Measurements from ENCODE around the gene PIGU.

DNA sequence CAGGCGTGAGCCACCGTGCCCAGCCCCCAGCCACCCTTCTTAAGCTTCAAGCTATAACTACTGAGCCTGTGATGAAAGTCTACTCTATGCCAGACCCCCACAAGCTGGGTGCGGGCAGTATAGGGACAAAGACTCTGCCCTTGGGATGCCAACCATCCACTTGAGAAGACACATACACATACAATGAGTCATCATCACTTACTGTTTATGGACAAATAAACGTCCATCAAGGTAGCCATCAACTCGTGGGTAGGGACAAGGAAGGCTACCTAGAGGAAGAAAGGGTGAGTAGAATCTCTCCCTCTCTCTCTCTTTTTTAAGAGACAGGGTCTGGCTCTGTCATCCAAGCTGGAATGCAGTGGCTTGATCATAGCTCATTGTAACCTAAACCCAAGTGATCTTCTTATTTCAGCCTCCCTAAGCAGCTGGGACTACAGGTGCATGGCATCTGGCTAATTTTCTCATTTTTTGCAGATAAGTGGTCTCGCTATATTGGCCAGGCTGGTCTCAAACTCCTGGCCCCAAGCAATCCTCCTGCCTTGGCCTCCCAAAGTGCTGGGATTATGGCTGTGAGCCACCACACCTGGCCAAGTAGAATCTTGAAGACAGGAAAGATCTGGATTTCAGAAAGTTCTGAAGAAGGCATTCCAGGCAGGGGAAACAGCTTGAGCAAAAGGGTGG is 24.7 kb upstream of the PIGU start:
- TF ChIP-seq GATA2 (IDR thresholded peaks at IDR 0.05; ENCODE audit: low read depth, low read length) (no peak), GATA3 (IDR thresholded peaks at IDR 0.05; ENCODE audit: low read depth, low read length) (no peak)

Data from SH-SY5Y (cell line).